Transverse colon (tissue), 4 donors: ENCODE data around the gene FGFBP2.

Source experiments
- POLR2A ChIP-seq: fragments of 450-650 bp; IDR thresholded peaks from one replicate; pipeline ENCODE4 v1.6.1; 2016; ENCODE audit warnings: antibody characterized with exemption, mild to moderate bottlenecking, moderate library complexity
- POLR2AphosphoS5 ChIP-seq, 3 donors: sonication (generic); formaldehyde crosslinking; IDR thresholded peaks; one replicate each; pipeline ENCODE4 v1.6.1; 2016; ENCODE audit warnings: antibody characterized with exemption in 3 of 3
- TF ChIP-seq, protein P1 (sequence below), 5 experiments: fragments of 200-600 bp in 3 of 5; fragments of 450-650 bp in 2 of 5; sonication (generic) in 3 of 5; IDR thresholded peaks; 1 replicate in 2 of 5; 2 replicates in 3 of 5; pipeline ENCODE4 v1.5.1; 2016 to 2017; ENCODE audit warnings: antibody characterized with exemption in 5 of 5, inconsistent platforms in 3 of 5, mild to moderate bottlenecking in 2 of 5, moderate library complexity in 1 of 5

DNA sequence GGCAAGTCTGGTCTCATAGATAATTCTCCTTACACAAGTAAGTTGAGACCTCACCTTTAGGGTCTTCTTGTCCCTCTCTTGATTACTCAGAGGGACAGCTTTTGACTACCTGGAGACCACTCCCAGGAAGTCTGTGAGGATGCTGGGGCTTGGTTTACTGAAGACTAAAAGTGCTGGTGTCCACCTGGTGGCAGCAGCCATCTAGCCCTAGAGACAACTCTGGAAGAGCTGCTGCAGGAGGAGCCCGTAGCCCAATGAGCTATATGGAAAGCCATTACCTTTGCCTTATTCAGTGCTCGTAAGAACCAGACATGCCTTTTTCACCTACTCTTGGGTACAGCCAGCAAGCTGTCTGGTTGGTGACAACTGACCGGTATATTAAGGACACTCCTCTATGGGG is 7.3 kb downstream of the FGFBP2 start:
- TF ChIP-seq, protein P1, sequence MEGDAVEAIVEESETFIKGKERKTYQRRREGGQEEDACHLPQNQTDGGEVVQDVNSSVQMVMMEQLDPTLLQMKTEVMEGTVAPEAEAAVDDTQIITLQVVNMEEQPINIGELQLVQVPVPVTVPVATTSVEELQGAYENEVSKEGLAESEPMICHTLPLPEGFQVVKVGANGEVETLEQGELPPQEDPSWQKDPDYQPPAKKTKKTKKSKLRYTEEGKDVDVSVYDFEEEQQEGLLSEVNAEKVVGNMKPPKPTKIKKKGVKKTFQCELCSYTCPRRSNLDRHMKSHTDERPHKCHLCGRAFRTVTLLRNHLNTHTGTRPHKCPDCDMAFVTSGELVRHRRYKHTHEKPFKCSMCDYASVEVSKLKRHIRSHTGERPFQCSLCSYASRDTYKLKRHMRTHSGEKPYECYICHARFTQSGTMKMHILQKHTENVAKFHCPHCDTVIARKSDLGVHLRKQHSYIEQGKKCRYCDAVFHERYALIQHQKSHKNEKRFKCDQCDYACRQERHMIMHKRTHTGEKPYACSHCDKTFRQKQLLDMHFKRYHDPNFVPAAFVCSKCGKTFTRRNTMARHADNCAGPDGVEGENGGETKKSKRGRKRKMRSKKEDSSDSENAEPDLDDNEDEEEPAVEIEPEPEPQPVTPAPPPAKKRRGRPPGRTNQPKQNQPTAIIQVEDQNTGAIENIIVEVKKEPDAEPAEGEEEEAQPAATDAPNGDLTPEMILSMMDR (IDR thresholded peaks at IDR 0.05): no peak
- TF ChIP-seq POLR2AphosphoS5 (IDR thresholded peaks at IDR 0.05): no peak
- TF ChIP-seq POLR2A: no peak
